ENCODE data around the gene CALML4.

CALML4 gene

GRCh38 chr15:68211656-68212320 is 6.7 kb upstream of the CALML4 start:
- Histone ChIP-seq H3K4me3 (no peak overlapping the region), H3K9ac (ENCODE audit: insufficient read length) (no peak overlapping the region), H3K9me3 (ENCODE audit: low read depth, low read length) (no peaks in the 10 kb centered on the region), H3K27ac (no peak overlapping the region), H3K36me3 (ENCODE audit: insufficient read depth, low read length) (peaks cover 22% of the 10 kb centered on the region)
- DNase-seq (ENCODE audit: low read depth, low spot score): no peak
- TF ChIP-seq FOXP2 (optimal IDR thresholded peaks at IDR 0.05; ENCODE audit: control extremely low read depth, extremely low read length, insufficient read depth) (no peak), EZH2 (IDR thresholded peaks at IDR 0.05) (no peak), POLR2AphosphoS5 (IDR thresholded peaks at IDR 0.05; ENCODE audit: borderline replicate concordance, low read depth, low read length) (no peak)

- Histone ChIP-seq H3K4me3 (no peak overlapping the region), H3K27ac (no peak overlapping the region), H3K9ac (ENCODE audit: insufficient read length) (no peak overlapping the region), H3K9me3 (ENCODE audit: low read depth, low read length) (no peaks in the 10 kb centered on the region), H3K36me3 (ENCODE audit: insufficient read depth, low read length) (peaks cover 15% of the 10 kb centered on the region; the same call in 1 of the 2 replicates)
- TF ChIP-seq EZH2 (IDR thresholded peaks at IDR 0.05): no peak
- no peak for TF ChIP-seq POLR2AphosphoS5 (IDR thresholded peaks at IDR 0.05; ENCODE audit: borderline replicate concordance, low read depth, low read length)
- peak; percentile 52 for TF ChIP-seq FOXP2 (optimal IDR thresholded peaks at IDR 0.05; ENCODE audit: control extremely low read depth, extremely low read length, insufficient read depth)
- no peak for DNase-seq (ENCODE audit: low read depth, low spot score)
These were observed 5.9 kb upstream of the CALML4 start for GRCh38 chr15:68210821-68211655.

DNA sequence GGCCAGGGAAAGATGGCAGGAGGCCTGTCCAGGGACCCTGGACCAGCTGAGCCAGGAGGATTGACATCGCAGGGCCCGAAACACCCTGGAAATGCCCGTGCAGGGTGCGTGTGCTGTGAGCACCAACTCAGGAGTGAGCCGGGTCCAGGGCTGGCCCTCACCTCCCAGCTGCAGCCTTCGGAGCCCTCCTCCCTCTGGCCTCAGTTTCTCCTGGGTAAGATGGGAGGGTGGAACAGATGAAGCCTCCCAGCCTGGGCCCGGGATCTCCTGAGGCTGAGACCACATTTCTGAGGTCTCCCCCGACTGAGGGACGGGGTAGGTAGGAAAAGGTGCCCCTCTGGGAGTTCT is 5.3 kb upstream of the CALML4 start:
- no peak for DNase-seq (ENCODE audit: low read depth, low spot score)
- H3K9me3 ChIP-seq (ENCODE audit: low read depth, low read length): no peaks in the 10 kb centered on the region
- peaks cover 13% of the 10 kb centered on the region; the same call in 1 of the 2 replicates for H3K36me3 ChIP-seq (ENCODE audit: insufficient read depth, low read length)
- no peak for TF ChIP-seq FOXP2 (optimal IDR thresholded peaks at IDR 0.05; ENCODE audit: control extremely low read depth, extremely low read length, insufficient read depth)
- no peak; the same call in 1 of the 2 replicates for TF ChIP-seq POLR2AphosphoS5 (IDR thresholded peaks at IDR 0.05; ENCODE audit: borderline replicate concordance, low read depth, low read length)
- no peak for TF ChIP-seq EZH2 (IDR thresholded peaks at IDR 0.05)
- no peak overlapping the region for H3K27ac ChIP-seq
- no peak overlapping the region for H3K9ac ChIP-seq (ENCODE audit: insufficient read length)
- H3K4me3 ChIP-seq: no peak overlapping the region

GRCh38 chr15:68209735-68210408 is 4.7 kb upstream of the CALML4 start:
- TF ChIP-seq FOXP2 (optimal IDR thresholded peaks at IDR 0.05; ENCODE audit: control extremely low read depth, extremely low read length, insufficient read depth): no peak
- no peak for TF ChIP-seq EZH2 (IDR thresholded peaks at IDR 0.05)
- TF ChIP-seq POLR2AphosphoS5 (IDR thresholded peaks at IDR 0.05; ENCODE audit: borderline replicate concordance, low read depth, low read length): no peak
- H3K27ac ChIP-seq: no peak overlapping the region
- H3K4me3 ChIP-seq: no peak overlapping the region
- DNase-seq (ENCODE audit: low read depth, low spot score): no peak
- H3K9ac ChIP-seq (ENCODE audit: insufficient read length): no peak overlapping the region
- H3K36me3 ChIP-seq (ENCODE audit: insufficient read depth, low read length): peaks cover 10% of the 10 kb centered on the region; the same call in 1 of the 2 replicates
- no peaks in the 10 kb centered on the region for H3K9me3 ChIP-seq (ENCODE audit: low read depth, low read length)

DNA sequence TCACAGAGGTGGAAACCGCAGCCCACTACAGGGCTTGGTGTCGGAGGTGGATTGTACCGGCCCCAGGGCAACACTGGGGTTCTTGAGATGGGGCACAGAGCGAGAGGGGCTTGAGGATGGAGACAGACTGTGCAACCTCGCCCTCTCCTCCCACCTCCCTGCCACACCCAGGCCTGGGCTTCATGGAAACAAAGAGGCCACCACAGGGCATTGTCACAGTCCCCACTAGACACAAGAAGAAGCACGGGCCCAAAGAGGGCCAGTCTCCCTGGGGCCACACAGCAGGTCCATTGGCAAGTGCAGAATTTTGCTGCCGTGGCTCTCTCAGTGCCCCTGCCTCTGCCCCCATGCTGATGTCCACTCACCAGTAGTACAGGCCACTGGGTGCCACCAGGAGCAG is 4.1 kb upstream of the CALML4 start:
- TF ChIP-seq EZH2 (IDR thresholded peaks at IDR 0.05) (no peak), POLR2AphosphoS5 (IDR thresholded peaks at IDR 0.05; ENCODE audit: borderline replicate concordance, low read depth, low read length) (no peak)
- no peak overlapping the region for H3K27ac ChIP-seq

DNA sequence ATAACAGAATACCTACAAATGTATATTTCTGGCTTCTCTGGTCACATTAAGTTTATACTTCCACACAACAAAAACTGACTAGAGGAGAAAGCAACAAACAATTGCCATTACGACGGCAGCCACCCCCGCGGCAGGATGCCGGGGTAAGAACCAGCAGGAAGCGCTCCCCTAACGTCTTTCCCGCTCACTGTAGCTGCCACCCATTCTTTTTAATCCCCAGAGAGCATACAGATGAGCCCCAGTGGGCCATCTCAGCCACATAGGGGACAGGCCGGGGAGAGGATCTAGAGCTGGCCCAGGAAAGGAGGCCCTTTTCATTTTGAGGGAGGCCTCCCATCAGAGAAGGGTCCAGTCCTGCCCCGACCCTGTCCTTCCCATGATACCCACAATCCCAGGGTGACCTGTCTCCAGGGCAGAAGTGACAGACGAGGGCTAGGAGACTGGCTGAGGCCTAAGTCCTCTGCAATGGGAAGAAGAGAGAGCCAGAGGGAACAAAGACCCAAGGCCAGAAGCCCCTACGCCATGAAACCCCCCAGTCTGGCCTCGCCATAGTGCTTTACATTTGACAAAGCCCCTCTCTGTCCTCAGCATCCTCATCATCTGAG is 3.6 kb upstream of the CALML4 start:
- no peak for TF ChIP-seq FOXP2 (optimal IDR thresholded peaks at IDR 0.05; ENCODE audit: control extremely low read depth, extremely low read length, insufficient read depth)
- no peak for TF ChIP-seq POLR2AphosphoS5 (IDR thresholded peaks at IDR 0.05; ENCODE audit: borderline replicate concordance, low read depth, low read length)
- TF ChIP-seq EZH2 (IDR thresholded peaks at IDR 0.05): no peak
- Histone ChIP-seq H3K9me3 (ENCODE audit: low read depth, low read length) (no peaks in the 10 kb centered on the region), H3K27ac (peak overlapping the region; percentile 50; the same call in 1 of the 2 replicates), H3K36me3 (ENCODE audit: insufficient read depth, low read length) (peaks cover 7% of the 10 kb centered on the region; the same call in 1 of the 2 replicates), H3K9ac (ENCODE audit: insufficient read length) (no peak overlapping the region), H3K4me3 (no peak overlapping the region)
- no peak for DNase-seq (ENCODE audit: low read depth, low spot score)

More for the DNA sequence above, 4.1 kb upstream of the CALML4 start:
- no peak for DNase-seq (ENCODE audit: low read depth, low spot score)
- no peaks in the 10 kb centered on the region for H3K9me3 ChIP-seq (ENCODE audit: low read depth, low read length)
- no peak overlapping the region for H3K4me3 ChIP-seq
- H3K36me3 ChIP-seq (ENCODE audit: insufficient read depth, low read length): peaks cover 7% of the 10 kb centered on the region; the same call in 1 of the 2 replicates
- no peak overlapping the region for H3K9ac ChIP-seq (ENCODE audit: insufficient read length)

GRCh38 chr15:68208136-68208535 is 3.0 kb upstream of the CALML4 start:
- H3K9ac ChIP-seq (ENCODE audit: insufficient read length): no peak overlapping the region
- TF ChIP-seq FOXP2 (optimal IDR thresholded peaks at IDR 0.05; ENCODE audit: control extremely low read depth, extremely low read length, insufficient read depth) (no peak), POLR2AphosphoS5 (IDR thresholded peaks at IDR 0.05; ENCODE audit: borderline replicate concordance, low read depth, low read length) (no peak), EZH2 (IDR thresholded peaks at IDR 0.05) (no peak)
- H3K9me3 ChIP-seq (ENCODE audit: low read depth, low read length): no peaks in the 10 kb centered on the region
- H3K36me3 ChIP-seq (ENCODE audit: insufficient read depth, low read length): peaks cover 7% of the 10 kb centered on the region; the same call in 1 of the 2 replicates
- no peak overlapping the region for H3K4me3 ChIP-seq
- no peak for DNase-seq (ENCODE audit: low read depth, low spot score)
- 0 out of 2 replicates have a peak overlapping the region, but pooled peaks have one; percentile 50 for H3K27ac ChIP-seq

Measured in SK-N-MC (cell line).